UCSD-AML1 (cell line): ENCODE measurements around the gene MRPS11.
"Not testable (repeated sequence)": the region's sequence is repeated elsewhere in the genome, so short reads cannot be mapped to it uniquely, and the experiment has no call there.

ENCODE experiments used
- DNase-seq: peaks from one replicate; lab custom pipeline; 2025; ENCODE audit not compliant: unreplicated experiment; lab: John Stamatoyannopoulos, UW

The MRPS11 gene

DNA sequence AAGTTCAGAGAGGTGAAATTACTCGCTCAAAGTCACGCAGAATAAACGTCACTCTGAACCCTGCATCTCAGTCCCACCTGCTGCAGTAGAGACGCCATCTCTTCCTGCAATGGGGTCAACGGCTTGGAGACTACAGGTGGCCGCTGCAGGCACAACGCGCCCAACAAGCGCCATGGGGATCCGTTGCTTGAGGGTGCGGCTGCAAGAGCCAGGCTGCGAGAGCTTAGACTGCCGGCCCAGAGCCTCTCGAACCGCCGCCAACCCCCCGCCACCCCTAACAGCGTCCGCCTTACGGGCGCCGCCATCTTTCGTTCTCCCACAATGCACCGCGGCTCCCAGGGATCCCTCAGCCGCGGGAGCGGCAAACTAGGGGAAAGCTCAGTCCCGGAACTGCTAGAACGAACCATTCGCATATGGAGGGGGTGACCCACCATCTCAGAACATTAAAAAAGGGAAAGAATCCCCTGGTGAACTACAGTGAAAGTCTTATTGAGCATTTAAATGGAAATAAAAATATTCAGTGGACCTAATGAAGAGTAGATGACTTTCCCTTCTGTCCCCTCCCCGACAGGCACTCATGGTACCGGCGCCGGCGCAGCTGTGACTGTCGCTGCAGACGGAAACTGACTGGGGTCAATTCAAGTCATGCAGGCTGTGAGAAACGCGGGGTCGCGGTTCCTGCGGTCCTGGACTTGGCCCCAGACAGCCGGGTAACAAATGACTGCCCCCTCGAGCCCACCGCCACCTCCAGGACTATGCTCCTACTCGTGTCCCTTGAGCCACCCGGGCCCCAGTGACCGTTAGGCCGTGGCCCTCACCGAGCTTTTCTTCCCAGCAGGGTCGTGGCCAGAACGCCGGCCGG lies at the start of gene MRPS11, which contains the start of gene MRPL46:
MRPS11 (plus strand) TSS at position 636 of the 862 bp plus-strand sequence; CDS start at position 646, 10 bp downstream.
MRPL46 (minus strand) TSS at position 316 of the 862 bp plus-strand sequence; CDS start at position 305, 11 bp downstream.
- DNase-seq, result peak; percentile 86

- DNase-seq, result no peak
Measured at GRCh38 chr15:88419830-88420229, 47.7 kb upstream of the MRPS11 start.

DNA sequence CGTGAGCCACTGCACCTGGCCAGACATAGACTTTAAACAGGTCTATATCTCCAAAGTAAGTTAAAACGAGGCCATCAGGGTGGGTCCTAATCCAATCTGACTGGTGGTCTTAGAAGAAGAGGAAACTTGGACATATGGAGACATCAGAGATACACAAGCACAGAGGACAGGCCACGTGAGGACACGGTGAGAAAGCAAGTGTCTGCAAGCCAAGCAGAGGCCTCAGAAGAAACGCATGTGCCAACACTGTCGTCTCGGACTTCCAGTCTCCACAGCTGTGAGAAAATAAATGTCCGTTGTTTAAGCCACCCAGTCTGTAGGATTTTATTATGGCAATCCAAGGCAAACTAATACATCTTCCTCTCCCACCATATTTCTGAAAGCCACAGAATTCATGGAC lies 44.2 kb upstream of the MRPS11 start:
- no peak for DNase-seq

GRCh38 chr15:88426304-88426703 lies 41.2 kb upstream of the MRPS11 start:
- DNase-seq, result no peak

- no peak for DNase-seq
Measured at GRCh38 chr15:88428053-88428452, 39.5 kb upstream of the MRPS11 start.

DNA sequence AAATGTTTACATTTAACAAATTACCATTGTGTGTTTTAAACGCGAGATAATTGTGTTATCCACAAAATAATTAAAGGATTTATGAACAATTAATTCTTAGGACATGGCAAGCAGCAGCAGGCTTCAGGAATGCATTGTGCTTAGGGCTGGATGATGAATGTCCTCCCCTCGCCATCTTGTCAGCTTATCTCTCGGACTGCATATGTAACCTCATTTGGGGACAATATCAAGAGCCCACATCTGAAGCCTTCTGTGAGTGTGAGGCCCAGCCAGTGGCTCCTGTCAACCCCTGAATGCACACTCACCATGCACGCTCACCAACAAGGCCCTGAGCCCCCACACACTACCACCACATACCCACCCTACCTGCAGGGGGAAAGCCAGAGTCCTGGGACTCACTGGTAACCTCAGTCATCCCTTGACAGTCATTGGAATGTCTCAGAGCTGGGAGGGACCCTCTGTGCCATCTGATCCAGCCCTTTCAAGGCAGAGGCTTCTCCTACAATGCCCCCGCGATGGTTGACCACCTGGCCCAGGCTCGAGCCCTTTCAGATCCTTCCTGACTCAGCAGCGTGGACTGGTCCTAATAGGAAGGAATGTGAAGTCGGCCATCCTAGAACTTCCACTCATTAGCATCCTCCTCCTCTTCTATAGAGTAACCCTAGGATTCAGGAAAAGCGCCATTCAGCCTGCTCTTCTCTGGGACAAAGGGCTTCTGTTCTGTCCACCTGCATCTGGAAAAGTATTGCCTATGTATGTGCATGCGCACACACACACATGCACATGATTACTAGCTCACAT lies 38.5 kb upstream of the MRPS11 start:
- DNase-seq, result no peak

- DNase-seq, result no peak
Measured at GRCh38 chr15:88430051-88430450, 37.5 kb upstream of the MRPS11 start.

- DNase-seq, result no peak
Measured at GRCh38 chr15:88431441-88431840, 36.1 kb upstream of the MRPS11 start.

DNA sequence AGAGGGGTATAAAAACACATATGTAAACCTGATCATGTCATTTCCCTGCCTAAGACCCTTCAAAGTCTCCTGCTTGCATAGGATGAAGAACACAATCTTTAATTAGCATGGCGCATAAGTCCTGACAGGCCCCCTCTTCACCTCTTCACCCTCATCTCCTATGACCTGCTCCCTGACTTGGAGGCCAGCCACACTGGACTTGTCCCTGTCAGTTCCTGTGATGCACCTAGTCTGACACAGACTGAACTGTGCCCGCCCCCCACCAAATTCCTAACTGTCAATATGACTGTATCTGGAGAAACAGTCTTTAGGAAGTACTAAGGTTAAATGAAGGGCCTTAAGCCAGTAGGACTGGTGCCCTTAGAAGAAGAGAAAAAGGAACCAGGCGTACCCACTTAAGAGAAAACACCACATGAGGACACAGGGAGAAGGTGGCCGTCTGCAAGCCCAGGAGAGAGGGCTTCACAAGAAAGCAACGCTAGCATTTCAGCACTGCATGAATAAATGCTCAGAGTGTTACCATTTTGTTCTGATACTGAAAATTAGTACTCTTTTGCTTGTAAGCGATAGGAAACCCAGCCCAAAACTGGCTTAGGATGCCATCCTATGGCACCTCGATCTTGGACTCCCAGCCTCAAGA lies 34.3 kb upstream of the MRPS11 start:
- no peak for DNase-seq

GRCh38 chr15:88434106-88434505 lies 33.4 kb upstream of the MRPS11 start:
- DNase-seq, result not testable (repeated sequence)

GRCh38 chr15:88438181-88438580 lies 29.3 kb upstream of the MRPS11 start:
- DNase-seq, result no peak

- no peak for DNase-seq
Measured at GRCh38 chr15:88440021-88440420, 27.5 kb upstream of the MRPS11 start.

DNA sequence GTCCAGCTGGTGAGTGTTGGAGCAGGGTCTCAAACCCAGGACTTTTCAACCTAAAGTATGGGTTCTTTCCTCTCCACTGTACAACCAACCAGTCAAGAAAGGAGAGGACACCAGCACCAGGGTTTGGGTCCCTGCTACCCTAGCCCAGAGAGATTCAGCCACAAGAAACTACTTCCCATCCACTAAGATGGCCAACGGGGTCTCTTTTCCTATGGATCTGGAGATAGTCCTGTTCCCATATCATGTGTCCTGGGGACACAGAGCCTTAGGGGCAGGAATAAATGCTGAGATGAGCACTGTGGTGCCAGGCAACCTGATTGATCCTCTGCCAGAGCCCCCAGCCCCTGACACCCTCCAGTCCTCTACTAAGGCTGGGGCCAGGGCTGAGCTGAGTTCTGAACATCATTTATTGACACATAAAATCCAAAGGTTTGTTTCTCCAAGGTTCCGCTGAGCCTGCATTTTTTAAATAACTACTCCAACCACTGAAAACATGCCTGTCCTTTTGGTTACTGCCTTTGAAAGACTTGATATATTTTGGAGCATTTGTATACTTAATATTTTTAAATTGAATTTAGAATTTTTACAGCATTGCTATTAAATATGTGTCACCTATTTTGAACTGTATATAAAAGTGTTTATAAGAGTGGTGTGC lies 26.3 kb upstream of the MRPS11 start:
- no peak for DNase-seq

- no peak for DNase-seq
Measured at GRCh38 chr15:88447206-88447605, 20.3 kb upstream of the MRPS11 start.

- no peak for DNase-seq
Measured at GRCh38 chr15:88447741-88448140, 19.8 kb upstream of the MRPS11 start.

DNA sequence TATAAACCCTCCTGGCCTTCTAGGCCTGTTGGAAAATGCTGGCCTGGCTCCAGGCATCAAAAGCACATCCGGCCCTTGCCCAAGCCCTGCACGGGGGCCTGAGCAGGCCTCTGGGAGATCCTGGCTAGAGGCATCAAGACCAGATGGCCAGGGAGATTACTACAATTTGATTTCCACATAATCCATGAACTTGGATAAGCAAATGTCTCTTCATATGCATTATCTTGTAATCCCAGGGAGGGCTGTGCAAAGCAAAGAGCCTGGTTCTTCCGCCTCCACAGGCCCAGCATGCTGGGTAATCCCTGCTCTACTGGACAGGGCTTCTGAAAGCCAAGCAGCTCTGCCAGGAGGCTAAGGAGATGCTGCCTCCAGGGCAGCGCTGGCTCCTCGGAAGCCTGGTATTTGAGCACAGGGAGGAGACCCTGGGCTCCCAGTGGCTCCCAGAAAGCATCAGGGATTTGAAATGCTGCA lies 18.5 kb upstream of the MRPS11 start:
- DNase-seq, result no peak

DNA sequence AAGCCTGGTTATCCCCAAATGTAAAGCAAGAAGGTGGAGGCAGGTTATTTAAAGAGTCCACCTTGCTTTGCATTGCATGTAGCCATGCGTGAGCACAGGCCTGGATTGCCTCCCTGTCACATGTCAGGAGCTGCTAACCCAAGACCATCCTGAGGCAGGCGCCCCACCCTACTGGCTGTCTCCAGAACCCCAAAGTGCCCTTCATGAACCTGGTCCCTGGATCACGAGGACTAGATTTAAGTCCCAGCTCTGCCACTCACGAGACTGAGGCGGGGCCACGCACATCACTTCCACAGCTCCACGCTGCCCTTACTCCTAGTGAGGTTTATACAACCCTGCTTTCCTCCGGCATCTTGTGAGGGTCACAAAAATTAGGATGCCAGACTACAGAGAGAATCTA lies 17.9 kb upstream of the MRPS11 start:
- no peak for DNase-seq

GRCh38 chr15:88450125-88450798 lies 17.2 kb upstream of the MRPS11 start:
- peak; percentile 71 for DNase-seq

DNA sequence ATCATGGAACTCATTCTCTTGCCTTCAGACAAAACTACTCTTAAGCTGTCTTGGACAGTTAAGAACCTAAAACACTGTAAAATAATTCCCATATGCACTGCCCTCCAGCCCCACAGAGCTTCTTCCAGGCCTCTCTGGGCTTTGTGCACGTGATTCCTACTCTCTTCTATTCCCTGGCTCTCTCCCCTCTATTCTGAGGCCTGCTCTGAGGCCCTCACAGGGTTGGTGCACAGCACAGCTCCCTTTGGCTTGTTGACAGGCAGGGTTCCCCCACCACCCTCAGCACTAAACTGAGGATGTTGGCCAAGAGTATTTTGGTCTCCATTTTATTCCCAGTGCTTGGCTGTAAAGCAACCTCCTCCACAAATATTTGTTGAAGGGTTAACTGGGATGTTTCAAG lies 13.9 kb upstream of the MRPS11 start:
- no peak for DNase-seq

- no peak for DNase-seq
Measured at GRCh38 chr15:88454236-88454635, 13.3 kb upstream of the MRPS11 start.
